Epidermal melanocyte (primary cell): ENCODE measurements around the gene KLHL30.

Source experiments
- DNase-seq: peaks from one replicate; pipeline ENCODE4 v3.0.0; 2011; ENCODE audit warnings: low spot score; ENCODE audit not compliant: insufficient read length

The KLHL30 gene

GRCh38 chr2:238117199-238118154 lies 21.0 kb upstream of the KLHL30 start:
- DNase-seq: no peak

DNA sequence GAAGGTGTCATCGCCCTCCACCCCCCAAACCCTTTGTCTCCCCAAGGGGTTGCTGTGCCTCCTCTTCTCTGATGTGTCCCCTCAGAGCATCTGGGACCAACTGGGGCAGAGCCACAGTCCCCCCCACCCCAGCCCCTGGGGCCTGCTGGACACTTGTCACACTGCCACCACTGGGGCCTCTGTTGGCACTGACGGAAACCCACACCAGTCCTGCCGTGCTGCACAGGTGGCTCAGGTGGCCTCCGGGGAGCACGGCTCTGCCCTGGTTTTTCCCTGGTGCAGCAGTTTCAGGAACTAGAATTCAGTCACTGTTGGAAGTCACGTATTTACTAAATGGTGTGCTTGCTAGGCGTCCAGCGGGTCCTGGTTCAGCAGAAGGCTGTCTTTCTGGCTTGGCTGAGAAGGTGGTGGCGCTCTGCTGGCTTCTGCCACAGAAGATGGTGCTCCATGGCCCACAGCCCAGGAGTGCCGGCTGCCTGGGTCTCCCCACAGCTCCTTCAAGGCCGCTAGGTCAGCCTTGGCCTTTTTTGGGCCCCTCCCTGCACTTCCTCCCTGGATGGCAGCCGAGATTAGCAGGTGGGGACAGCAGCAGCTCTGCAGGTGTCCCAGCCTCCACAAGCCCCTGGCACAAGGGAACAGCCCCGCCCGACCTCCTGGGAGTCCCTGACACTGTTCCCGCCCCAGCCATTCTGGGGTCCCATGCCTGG lies 18.6 kb upstream of the KLHL30 start:
- no peak for DNase-seq

GRCh38 chr2:238120463-238121298 lies 17.8 kb upstream of the KLHL30 start:
- DNase-seq: no peak

- no peak for DNase-seq
Observed at GRCh38 chr2:238121511-238122286, 16.8 kb upstream of the KLHL30 start.

DNA sequence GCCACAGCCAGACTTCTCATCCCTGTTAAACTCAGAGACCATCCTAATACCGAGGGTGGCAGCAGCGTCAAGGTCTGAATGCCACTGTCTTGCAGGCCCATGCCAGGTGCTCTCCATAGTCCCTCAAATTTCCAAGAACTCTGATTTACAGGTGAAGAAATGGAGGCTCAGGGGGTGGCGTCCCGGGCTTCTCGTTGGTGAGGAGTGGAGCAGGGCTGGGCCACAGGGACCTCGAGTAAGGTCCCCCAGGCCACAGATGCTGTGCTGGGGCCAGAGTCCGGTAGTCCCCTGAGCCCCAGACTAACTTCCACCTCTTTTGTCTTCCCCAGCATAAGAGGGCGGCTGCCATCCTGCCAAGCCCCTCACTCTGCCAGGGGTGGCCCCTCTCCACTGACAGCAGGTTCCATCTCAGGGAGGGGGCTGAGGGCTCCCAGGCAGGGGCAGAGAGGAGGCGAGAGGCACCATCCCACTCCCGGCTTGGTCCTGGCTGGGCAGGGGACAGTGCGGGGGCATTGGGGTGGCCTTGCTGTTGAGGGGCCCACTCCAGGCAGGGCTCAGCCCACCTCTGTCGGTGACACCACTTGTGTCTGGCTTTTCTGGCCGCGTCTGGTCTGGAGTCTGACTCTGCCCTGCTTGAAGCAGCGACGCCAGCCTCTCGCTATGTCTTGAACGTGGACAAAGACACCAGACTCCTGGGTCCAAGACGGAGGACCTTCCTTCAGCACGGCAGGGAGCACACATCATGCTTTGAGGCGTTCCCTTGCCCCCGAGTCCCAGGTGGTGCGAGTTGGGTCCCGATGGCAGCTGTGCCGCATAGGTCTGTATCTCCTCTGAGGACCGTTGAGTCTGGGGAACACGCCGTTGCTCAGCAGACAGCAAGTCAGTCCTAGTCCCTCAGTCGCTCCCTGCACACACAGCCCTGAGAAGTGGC lies 15.9 kb upstream of the KLHL30 start:
- no peak for DNase-seq

- DNase-seq: no peak
Observed at GRCh38 chr2:238123218-238123971, 15.1 kb upstream of the KLHL30 start.

- DNase-seq: no peak
Observed at GRCh38 chr2:238123991-238124470, 14.4 kb upstream of the KLHL30 start.

- no peak for DNase-seq
Observed at GRCh38 chr2:238124488-238125126, 13.9 kb upstream of the KLHL30 start.

DNA sequence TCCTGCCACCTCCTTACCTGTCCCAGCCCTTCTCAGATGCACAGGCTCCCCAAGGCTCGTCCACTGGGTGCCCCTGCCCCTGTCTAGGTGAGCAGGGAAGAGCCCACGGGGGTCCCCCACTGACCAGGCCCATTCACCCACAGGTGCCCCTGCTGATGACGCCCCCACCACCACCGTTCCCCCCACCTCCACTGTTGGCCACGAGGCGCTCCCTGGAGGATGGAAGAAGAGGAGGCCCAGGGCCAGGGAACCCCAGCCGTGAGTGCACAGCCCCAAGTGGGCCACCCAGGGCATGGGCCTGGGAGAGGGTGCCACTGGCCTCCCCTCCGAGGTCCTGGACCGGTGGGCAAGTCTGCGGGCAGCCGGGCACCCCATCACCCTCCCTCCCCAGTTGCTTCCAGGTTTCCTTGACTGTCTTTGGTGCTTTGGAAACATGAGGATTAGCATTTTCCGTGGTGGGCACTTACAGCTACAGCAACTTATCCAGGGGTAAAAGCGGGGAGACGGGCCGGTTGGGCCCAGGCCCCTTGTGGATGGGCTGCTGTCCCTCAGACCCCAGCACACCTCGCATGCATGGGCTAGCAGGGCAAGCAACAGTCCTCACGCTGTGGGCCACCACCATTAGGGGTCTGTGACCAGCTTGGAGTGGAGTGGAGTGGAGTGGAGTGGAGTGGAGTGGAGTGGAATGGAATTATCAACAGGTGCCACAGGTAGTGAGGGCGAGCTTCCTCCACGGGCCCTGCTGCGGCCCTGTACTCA lies 13.2 kb upstream of the KLHL30 start:
- DNase-seq: no peak

DNA sequence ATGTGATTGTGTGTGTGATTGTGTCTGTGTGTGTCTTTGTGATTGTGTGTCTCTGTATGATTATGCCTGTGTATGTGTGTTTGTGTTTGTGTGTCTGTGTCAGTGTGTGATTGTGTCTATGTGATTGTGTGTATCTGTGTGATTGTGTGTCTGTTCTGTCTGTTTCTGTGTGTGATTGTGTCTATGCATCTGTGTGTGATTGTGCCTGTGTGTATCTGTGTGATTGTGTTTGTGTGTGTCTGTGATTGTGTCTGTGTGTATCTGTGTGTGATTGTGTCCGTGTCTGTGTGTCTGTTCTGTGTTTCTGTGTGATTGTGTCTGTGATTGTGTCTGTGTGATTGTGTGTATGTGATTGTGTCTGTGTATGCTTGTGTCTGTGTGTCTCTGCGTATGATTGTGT lies 12.1 kb upstream of the KLHL30 start:
- DNase-seq: no peak

- no peak for DNase-seq
Observed at GRCh38 chr2:238126775-238127164, 11.7 kb upstream of the KLHL30 start.

GRCh38 chr2:238127165-238128060 lies 11.1 kb upstream of the KLHL30 start:
- peak; percentile 74 for DNase-seq

- no peak for DNase-seq
Observed at GRCh38 chr2:238128061-238128440, 10.4 kb upstream of the KLHL30 start.

DNA sequence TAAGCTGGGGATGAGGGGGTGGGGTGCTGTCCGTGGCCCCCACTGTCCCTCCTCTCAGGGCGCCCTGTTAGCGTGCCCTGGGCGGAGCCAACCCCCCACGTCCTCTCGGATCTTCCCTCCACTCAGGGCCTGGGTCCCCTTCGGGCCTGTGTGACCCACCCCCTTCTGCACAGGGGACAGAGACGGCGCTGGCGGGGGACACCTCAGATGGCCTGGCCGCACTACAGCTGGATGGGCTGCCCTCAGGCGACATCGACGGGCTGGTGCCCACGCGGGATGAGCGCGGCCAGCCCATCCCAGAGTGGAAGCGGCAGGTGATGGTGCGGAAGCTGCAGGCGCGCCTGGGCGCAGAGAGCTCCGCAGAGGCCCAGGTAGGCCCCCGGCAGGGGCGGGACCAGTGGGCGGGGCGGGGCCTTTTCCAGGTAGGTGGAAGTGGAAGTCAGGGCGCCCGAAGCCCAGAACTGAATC lies 9.9 kb upstream of the KLHL30 start:
- DNase-seq: no peak

DNA sequence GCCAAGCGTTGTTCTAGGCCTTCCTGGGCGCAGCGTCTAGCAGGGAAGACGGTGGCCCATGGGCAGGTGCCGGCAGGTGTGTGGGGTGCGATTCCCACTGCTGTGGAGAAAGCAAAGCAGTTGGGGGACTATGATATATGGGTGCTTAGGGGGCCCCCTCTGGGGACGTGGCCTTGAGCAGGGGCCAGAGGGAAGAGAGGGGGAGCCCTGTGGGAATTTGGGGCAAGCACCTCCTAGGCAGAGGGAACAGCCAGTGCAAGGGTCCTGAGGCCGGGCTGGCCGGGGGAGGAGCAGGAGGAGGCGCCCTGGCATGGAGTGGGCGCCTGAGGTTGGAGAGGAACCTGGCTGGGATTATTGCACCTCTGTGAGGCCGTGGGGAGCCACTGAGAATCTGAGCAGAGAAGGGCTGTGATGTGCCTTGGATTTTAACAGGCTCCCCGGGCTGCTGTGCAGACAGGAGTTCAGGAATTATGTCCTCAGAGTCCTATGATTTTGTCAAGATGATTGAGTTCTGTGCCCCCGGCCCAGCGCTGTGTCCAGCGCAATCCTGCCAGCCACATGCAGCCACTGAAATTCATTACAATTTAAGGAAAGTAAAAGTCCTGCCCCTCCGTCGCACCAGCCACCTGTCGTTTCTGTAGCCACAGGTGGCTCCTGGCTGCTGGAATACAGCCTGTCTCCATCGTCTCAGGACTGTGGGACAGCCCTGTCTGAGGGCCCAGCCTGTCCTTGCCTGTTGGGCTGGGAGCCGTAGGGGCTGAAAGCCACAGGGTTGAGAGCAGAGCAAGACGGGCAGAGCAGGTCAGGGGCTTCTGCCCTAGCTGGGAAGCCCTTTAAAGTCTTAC lies 9.1 kb upstream of the KLHL30 start:
- no peak for DNase-seq
